ENCODE data around the gene SH2D2A. TPM values are rescaled to one million over a fixed set of nuclear protein-coding genes. Genes with fewer than 3 reads are reported as not detected.

Gene SH2D2A
- total and polyA plus RNA-seq, 4 donors: 0.33 to 0.53 (median 0.51) TPM; not detected in 1

DNA sequence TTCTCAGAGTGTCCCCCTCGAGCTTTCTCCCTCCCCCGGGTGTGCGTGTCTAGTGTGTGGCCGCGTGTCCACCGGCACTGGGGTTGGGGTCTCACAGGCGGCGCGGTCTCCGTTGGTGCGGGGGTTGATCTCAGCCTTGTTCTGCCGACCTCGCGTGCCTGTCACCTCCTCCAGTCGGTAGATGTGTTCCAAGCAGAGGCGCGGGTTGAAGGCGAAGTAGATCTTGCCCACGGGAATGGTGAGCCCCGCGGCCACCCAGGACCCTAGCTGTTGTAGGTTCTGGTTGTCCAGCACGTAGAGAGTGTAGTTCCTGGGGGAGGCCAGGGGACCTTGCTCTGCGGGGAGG, 32.5 kb upstream of the SH2D2A start:
- Histone ChIP-seq H3K4me3 (ENCODE audit: low read depth, low read length) (no peak overlapping the region), H3K27ac (ENCODE audit: low read depth, low read length) (no peak overlapping the region), H3K36me3 (ENCODE audit: control insufficient read depth, insufficient read depth, low read length) (no peaks in the 10 kb centered on the region), H3K4me1 (ENCODE audit: control insufficient read depth, insufficient read depth, low read length) (peaks cover 31% of the 10 kb centered on the region), H3K9me3 (ENCODE audit: control insufficient read depth, insufficient read depth, low read length) (no peaks in the 10 kb centered on the region), H3K27me3 (ENCODE audit: control insufficient read depth, insufficient read depth, low read length) (peaks cover 61% of the 10 kb centered on the region)
- WGBS (ENCODE audit: insufficient coverage): 12% methylated on average over 20 of the region's 23 CpGs
- no peak for DNase-seq (ENCODE audit: low read depth in 4 of 6, low spot score in 6 of 6)

DNA sequence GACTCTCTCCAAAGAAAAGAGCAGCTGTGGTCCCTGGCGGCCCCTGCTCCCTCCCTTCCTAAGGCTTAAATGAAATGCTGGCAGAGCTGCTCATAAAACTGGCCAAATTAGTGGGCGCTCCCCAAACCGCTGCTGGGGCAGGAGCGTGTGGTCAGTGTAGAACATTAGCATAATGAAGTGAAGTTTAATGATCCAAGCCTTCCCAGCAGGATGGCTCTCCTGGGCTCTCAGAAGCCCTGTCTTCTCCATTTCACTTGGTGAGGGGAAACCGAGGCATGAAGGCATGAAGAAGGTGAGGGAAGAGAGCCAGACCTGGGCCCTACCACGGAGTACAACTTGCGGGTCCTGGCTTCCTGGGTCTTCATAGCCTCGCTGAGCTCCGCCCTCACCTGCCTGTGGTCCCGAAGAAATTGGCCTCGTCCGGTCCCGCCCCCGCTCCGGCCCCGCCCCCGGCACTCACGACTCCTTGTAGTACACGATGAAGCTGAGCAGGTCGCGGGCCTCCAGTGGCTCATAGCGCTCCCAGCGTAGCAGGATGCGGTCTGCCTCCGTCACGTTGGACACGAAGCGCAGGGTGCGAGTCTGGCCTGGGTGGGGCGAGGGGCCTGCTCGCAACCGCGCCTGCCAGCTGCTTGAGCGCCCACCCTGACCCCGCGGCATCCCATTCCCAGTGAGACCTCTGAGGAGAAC, 32.0 kb upstream of the SH2D2A start:
- no peaks in the 10 kb centered on the region for H3K36me3 ChIP-seq (ENCODE audit: control insufficient read depth, insufficient read depth, low read length)
- no peak for DNase-seq (ENCODE audit: low read depth in 4 of 6, low spot score in 6 of 6)
- H3K4me1 ChIP-seq (ENCODE audit: control insufficient read depth, insufficient read depth, low read length): peaks cover 31% of the 10 kb centered on the region
- 4% methylated on average over 35 of the region's 36 CpGs for WGBS (ENCODE audit: insufficient coverage)
- H3K27me3 ChIP-seq (ENCODE audit: control insufficient read depth, insufficient read depth, low read length): peaks cover 66% of the 10 kb centered on the region
- H3K9me3 ChIP-seq (ENCODE audit: control insufficient read depth, insufficient read depth, low read length): no peaks in the 10 kb centered on the region
- H3K4me3 ChIP-seq (ENCODE audit: low read depth, low read length): no peak overlapping the region
- no peak overlapping the region for H3K27ac ChIP-seq (ENCODE audit: low read depth, low read length)

DNA sequence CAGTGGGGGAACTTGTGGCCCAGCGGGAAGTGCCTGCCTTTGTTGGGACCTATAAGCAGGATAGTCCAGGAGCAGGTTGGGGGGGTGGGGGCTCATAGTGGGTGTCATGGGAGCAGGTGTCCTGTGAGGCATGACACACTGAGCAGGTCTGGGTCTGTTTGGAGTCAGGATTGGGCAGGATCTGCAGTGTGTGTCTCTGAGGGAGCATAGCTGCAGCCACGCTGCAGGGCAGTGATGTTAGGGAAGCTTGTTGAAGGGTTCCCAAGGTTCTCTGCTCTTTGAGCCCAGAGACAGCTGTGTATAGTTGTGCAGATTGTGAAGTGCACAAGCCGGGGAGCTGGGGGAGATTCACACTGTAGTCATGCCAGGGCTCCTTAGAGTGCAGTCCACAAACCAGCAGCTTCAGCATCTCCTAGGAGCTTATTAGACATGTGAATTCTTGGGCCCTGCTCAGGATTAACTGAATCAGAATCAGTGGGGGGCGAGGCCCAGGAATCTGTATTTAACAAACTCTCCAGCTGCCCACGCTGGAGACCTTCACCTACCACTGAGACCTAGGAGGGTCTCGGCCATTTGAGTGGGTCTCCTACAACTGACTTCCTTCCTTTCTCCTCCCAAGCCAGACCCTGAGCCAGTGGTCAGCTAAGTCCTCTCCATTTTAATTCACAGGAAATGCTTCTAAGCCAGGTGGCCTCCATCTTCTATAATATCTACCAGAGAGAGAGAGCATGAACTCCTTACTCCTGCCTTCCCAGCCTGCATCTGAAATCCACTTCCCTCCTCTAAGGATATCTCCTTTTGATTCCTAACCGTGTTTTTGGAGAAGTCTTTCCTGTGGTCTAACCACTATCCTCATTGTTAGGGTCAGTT, 31.2 kb upstream of the SH2D2A start:
- Histone ChIP-seq H3K4me3 (ENCODE audit: low read depth, low read length) (no peak overlapping the region), H3K4me1 (ENCODE audit: control insufficient read depth, insufficient read depth, low read length) (peaks cover 31% of the 10 kb centered on the region), H3K27me3 (ENCODE audit: control insufficient read depth, insufficient read depth, low read length) (peaks cover 73% of the 10 kb centered on the region), H3K36me3 (ENCODE audit: control insufficient read depth, insufficient read depth, low read length) (no peaks in the 10 kb centered on the region), H3K27ac (ENCODE audit: low read depth, low read length) (no peak overlapping the region), H3K9me3 (ENCODE audit: control insufficient read depth, insufficient read depth, low read length) (no peaks in the 10 kb centered on the region)
- DNase-seq (ENCODE audit: low read depth in 4 of 6, low spot score in 6 of 6): no peak
- 61% methylated on average over 7 of the region's 7 CpGs for WGBS (ENCODE audit: insufficient coverage)

DNA sequence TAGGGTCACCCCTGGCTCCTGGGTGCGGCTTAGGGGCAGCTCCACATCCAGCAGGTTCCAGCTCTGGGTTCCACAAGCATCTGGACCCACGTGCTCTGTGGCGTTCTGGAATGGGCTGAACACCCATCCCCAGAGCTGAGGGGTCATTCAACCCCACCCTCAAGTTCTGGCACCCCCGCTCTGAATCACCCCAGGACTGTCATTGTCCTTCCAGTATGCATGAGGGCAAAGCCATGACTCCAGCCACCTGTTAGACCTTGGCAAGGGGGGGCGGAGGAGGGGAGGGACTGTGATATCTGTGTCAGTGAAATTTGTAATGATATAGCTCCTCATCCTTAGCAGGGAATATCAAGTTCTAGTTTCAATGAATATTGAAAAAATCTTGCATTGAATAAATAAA, 30.0 kb upstream of the SH2D2A start:
- no peak overlapping the region for H3K27ac ChIP-seq (ENCODE audit: low read depth, low read length)
- no peak overlapping the region for H3K4me3 ChIP-seq (ENCODE audit: low read depth, low read length)
- peaks cover 21% of the 10 kb centered on the region for H3K4me1 ChIP-seq (ENCODE audit: control insufficient read depth, insufficient read depth, low read length)
- 74% methylated on average over 2 of the region's 5 CpGs for WGBS (ENCODE audit: insufficient coverage)
- DNase-seq (ENCODE audit: low read depth in 4 of 6, low spot score in 6 of 6): no peak
- peaks cover 78% of the 10 kb centered on the region for H3K27me3 ChIP-seq (ENCODE audit: control insufficient read depth, insufficient read depth, low read length)
- no peaks in the 10 kb centered on the region for H3K9me3 ChIP-seq (ENCODE audit: control insufficient read depth, insufficient read depth, low read length)
- no peaks in the 10 kb centered on the region for H3K36me3 ChIP-seq (ENCODE audit: control insufficient read depth, insufficient read depth, low read length)

DNA sequence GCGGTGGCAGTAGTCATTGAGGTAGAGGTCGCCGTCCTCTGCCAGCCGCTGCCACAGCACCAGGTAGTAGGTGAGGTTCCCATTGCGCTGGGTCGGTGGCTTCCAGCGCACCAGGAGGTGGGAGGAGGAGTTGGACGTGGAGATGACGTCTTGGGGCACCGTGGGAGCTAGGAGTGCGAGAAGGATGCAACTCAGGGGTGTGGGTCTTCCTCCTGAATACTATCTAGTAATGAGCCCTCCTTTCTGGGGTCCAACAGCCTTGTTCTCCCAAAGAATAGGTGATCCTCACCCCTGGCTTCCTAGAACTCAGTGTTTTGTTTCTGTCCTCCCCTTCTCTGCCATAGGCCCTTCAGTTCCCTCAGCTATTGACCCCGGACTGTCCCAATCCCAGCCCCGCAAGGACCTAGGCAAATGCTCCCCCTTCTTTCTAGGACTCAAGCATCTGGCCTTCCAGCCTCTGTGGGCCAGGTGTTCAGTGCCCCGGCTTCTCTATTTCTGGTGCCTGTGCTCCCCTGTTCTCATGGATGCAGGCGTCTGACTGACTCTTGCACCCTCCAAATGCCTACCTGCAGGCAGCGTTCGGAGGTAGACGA, 29.4 kb upstream of the SH2D2A start:
- peaks cover 21% of the 10 kb centered on the region for H3K4me1 ChIP-seq (ENCODE audit: control insufficient read depth, insufficient read depth, low read length)
- H3K27ac ChIP-seq (ENCODE audit: low read depth, low read length): no peak overlapping the region
- no peaks in the 10 kb centered on the region for H3K36me3 ChIP-seq (ENCODE audit: control insufficient read depth, insufficient read depth, low read length)
- WGBS (ENCODE audit: insufficient coverage): 44% methylated on average over 13 of the region's 18 CpGs
- H3K9me3 ChIP-seq (ENCODE audit: control insufficient read depth, insufficient read depth, low read length): no peaks in the 10 kb centered on the region
- peaks cover 76% of the 10 kb centered on the region for H3K27me3 ChIP-seq (ENCODE audit: control insufficient read depth, insufficient read depth, low read length)
- H3K4me3 ChIP-seq (ENCODE audit: low read depth, low read length): no peak overlapping the region
- DNase-seq (ENCODE audit: low read depth in 4 of 6, low spot score in 6 of 6): no peak

DNA sequence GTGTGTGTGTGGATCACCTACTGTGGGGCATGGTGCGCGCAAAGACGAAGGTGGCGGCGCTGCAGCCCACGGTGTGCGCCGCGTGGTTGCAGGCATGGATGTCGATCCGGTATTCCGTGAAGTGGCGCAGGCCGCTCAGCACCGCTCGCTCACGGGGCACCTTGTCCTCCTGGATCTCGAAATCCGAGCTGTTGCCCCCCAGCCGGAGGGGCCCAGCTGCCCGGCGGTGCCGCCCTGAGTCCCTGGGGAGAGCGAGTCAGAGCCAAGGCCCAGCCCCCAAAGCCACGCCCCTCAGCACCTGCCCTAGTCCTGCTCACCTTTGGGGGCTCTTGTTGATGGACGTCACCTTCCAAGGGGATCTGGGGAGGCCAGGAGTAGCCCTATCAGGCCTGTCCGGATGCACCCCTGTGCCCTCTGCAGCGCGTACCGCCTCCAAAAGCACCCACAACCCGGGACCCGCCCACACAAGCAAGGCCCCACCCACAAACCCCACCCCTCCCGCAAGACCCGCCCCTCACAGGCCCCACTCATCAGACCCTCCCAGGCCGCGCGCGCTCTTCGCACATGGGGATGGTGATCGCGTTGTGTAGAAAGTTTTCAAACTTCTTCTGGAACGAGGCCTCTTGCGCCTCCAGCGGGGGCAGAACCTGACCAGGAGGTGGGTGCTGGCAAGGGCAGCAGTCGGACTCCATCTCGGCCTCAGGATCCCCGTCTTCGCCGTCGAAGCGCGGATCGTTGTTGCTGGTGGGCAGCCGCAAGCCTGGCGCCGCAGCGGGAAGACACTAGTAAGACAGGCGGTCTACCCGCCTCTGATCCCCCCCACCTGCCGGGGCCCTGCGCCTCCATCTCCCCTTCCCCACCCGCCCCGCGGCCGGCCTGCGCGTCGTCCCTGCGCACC, 28.7 kb upstream of the SH2D2A start:
- H3K9me3 ChIP-seq (ENCODE audit: control insufficient read depth, insufficient read depth, low read length): no peaks in the 10 kb centered on the region
- no peak overlapping the region for H3K4me3 ChIP-seq (ENCODE audit: low read depth, low read length)
- peaks cover 21% of the 10 kb centered on the region for H3K4me1 ChIP-seq (ENCODE audit: control insufficient read depth, insufficient read depth, low read length)
- DNase-seq (ENCODE audit: low read depth in 4 of 6, low spot score in 6 of 6): no peak
- H3K36me3 ChIP-seq (ENCODE audit: control insufficient read depth, insufficient read depth, low read length): no peaks in the 10 kb centered on the region
- no peak overlapping the region for H3K27ac ChIP-seq (ENCODE audit: low read depth, low read length)
- 2% methylated on average over 45 of the region's 69 CpGs for WGBS (ENCODE audit: insufficient coverage)
- H3K27me3 ChIP-seq (ENCODE audit: control insufficient read depth, insufficient read depth, low read length): peaks cover 76% of the 10 kb centered on the region

DNA sequence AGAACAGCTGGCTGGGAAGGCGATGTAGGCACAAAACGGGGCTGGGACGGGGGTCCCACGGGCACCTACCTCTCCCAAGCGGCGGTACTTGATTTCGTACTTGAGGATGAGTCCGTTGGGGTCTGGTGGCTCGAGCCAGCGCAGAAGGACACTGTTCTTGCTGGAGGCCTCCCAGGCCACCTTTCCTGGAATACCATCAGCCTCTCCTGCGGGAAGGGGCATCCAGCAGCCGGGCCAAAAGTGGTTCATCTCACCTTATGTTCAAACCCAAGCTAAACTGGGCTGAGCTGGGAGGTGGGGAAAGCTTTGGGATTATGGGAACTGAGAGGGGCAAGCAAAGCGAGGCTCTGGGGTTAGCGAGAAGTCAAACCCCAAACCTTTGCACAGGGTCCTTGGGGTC, 28.0 kb upstream of the SH2D2A start:
- DNase-seq (ENCODE audit: low read depth in 4 of 6, low spot score in 6 of 6): no peak
- Histone ChIP-seq H3K27ac (ENCODE audit: low read depth, low read length) (no peak overlapping the region), H3K36me3 (ENCODE audit: control insufficient read depth, insufficient read depth, low read length) (no peaks in the 10 kb centered on the region), H3K27me3 (ENCODE audit: control insufficient read depth, insufficient read depth, low read length) (peaks cover 74% of the 10 kb centered on the region), H3K4me3 (ENCODE audit: low read depth, low read length) (no peak overlapping the region), H3K4me1 (ENCODE audit: control insufficient read depth, insufficient read depth, low read length) (peaks cover 21% of the 10 kb centered on the region), H3K9me3 (ENCODE audit: control insufficient read depth, insufficient read depth, low read length) (no peaks in the 10 kb centered on the region)
- 15% methylated on average over 11 of the region's 14 CpGs for WGBS (ENCODE audit: insufficient coverage)

DNA sequence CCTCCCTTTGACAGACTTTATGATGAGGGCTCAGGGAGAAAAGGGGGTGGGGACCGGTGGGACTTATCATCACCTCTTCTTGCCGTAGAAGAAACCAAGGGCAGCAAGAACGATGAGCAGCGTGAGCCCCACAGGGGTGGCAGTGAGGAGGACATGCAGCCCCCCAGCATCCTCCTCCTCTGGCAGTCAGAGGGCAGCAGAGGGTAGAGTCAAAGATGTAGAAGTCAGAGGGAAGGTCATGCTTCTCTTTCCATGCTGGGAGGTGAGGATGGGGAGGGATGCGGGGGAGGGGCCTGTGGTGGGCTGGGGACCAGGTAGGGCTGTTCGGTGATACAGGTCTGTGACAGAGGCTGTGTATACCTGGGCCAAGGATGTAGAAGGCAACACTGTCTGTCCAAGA, 27.5 kb upstream of the SH2D2A start:
- H3K36me3 ChIP-seq (ENCODE audit: control insufficient read depth, insufficient read depth, low read length): no peaks in the 10 kb centered on the region
- 51% methylated on average over 2 of the region's 6 CpGs for WGBS (ENCODE audit: insufficient coverage)
- no peak overlapping the region for H3K27ac ChIP-seq (ENCODE audit: low read depth, low read length)
- H3K4me1 ChIP-seq (ENCODE audit: control insufficient read depth, insufficient read depth, low read length): peaks cover 24% of the 10 kb centered on the region
- H3K4me3 ChIP-seq (ENCODE audit: low read depth, low read length): no peak overlapping the region
- no peaks in the 10 kb centered on the region for H3K9me3 ChIP-seq (ENCODE audit: control insufficient read depth, insufficient read depth, low read length)
- DNase-seq (ENCODE audit: low read depth in 4 of 6, low spot score in 6 of 6): no peak
- peaks cover 72% of the 10 kb centered on the region for H3K27me3 ChIP-seq (ENCODE audit: control insufficient read depth, insufficient read depth, low read length)

DNA sequence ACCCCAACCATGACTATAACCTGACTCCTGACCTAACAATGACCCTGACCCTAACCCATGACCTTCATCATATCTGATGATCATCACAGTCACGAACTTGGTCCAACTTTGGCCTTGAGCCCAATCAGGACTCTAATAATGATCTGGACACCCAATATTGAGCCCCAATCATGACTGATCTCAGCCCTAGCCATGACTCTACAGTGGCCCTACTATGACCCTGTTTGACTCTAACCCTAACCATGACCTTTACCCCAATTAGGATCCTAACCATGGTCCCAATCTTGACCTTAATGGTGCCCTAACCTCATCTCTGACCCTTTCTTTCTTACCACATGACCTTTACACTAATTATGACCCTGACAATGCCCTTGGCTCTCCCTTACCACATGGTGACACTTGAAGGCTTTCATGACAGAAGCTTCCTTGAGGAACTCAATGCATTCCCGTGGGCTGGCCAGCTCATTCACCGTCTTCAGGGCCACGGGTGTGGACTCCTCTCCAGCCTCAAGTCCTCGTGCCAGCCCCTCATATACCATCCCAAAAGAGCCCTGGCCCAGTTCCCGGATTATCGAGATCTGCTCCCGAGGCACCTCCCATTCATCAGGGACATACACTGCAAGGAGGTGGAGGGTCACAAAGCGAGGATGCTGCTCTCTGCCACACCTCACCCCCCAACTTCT, 26.1 kb upstream of the SH2D2A start:
- H3K4me1 ChIP-seq (ENCODE audit: control insufficient read depth, insufficient read depth, low read length): peaks cover 17% of the 10 kb centered on the region
- H3K27me3 ChIP-seq (ENCODE audit: control insufficient read depth, insufficient read depth, low read length): peaks cover 61% of the 10 kb centered on the region
- 84% methylated on average over 8 of the region's 9 CpGs for WGBS (ENCODE audit: insufficient coverage)
- no peak for DNase-seq (ENCODE audit: low read depth in 4 of 6, low spot score in 6 of 6)
- no peak overlapping the region for H3K27ac ChIP-seq (ENCODE audit: low read depth, low read length)
- no peaks in the 10 kb centered on the region for H3K36me3 ChIP-seq (ENCODE audit: control insufficient read depth, insufficient read depth, low read length)
- no peaks in the 10 kb centered on the region for H3K9me3 ChIP-seq (ENCODE audit: control insufficient read depth, insufficient read depth, low read length)
- H3K4me3 ChIP-seq (ENCODE audit: low read depth, low read length): no peak overlapping the region
